Urinary bladder (tissue), 4 donors: ENCODE data around the gene ABTB1. TPM values are rescaled to one million over a fixed set of nuclear protein-coding genes. Genes with fewer than 3 reads are reported as not detected.

Source experiments
- DNase-seq: peaks from one replicate; pipeline ENCODE4 v3.0.0-alpha.2; 2015; ENCODE audit errors: extremely low spot score
- H3K27ac ChIP-seq: one replicate; pipeline ENCODE4 v1.5.1; 2013; ENCODE audit warnings: low read depth, mild to moderate bottlenecking, moderate library complexity
- H3K36me3 ChIP-seq: one replicate; pipeline ENCODE4 v1.6.1; 2013; ENCODE audit warnings: mild to moderate bottlenecking, moderate library complexity; ENCODE audit not compliant: insufficient read depth
- H3K4me1 ChIP-seq: one replicate; pipeline ENCODE4 v1.6.1; 2013; ENCODE audit warnings: mild to moderate bottlenecking, moderate library complexity; ENCODE audit not compliant: insufficient read depth
- H3K4me3 ChIP-seq: one replicate; pipeline ENCODE4 v1.5.1; 2013; ENCODE audit warnings: low read depth, low read length
- WGBS: extraction: QIAGEN DNeasy Blood & Tissue Kit; methylation state at CpG from one replicate; pipeline ENCODE4 v1.1.7; 2013; 5-methylcytosine and 5-hydroxymethylcytosine counted together
- polyA plus RNA-seq: library from polyadenylated mRNA; stranded (reverse); fragments of 200-250 nt; gene quantifications from one replicate; pipeline ENCODE4 v1.2.3, GENCODE V29; 2013
- total RNA-seq: library from RNA; depleted of rRNA; stranded (reverse); fragments of >200 nt; gene quantifications from one replicate; pipeline ENCODE4 v1.2.3, GENCODE V29; 2014
- donor health status: healthy with polysubstance abuse.
- donor health status: healthy.

ABTB1 gene
- total and polyA plus RNA-seq, 2 donors, result 11.4 to 76.6 TPM

GRCh38 chr3:127670761-127671522, 1.8 kb upstream of the ABTB1 start:
- DNase-seq, result no peak
- no peaks in the 10 kb centered on the region for H3K4me1 ChIP-seq
- no peak overlapping the region for H3K27ac ChIP-seq
- WGBS, result 95% methylated on average over 20 of the region's 20 CpGs
- H3K36me3 ChIP-seq, result no peaks in the 10 kb centered on the region
- H3K4me3 ChIP-seq, result no peak overlapping the region

- Histone ChIP-seq H3K36me3 (no peaks in the 10 kb centered on the region), H3K27ac (peak overlapping the region; percentile 79), H3K4me1 (no peaks in the 10 kb centered on the region), H3K4me3 (peak overlapping the region; percentile 88)
- 20% methylated on average over 44 of the region's 44 CpGs for WGBS
- no peak for DNase-seq
Observed at GRCh38 chr3:127671523-127672428, 976 bp upstream of the ABTB1 start.

GRCh38 chr3:127673191-127674100, 694 bp downstream of the ABTB1 start:
- Histone ChIP-seq H3K4me1 (no peaks in the 10 kb centered on the region), H3K4me3 (peak overlapping the region; percentile 88), H3K36me3 (no peaks in the 10 kb centered on the region), H3K27ac (peak overlapping the region; percentile 57)
- WGBS, result 15% methylated on average over 51 of the region's 51 CpGs
- no peak for DNase-seq

- H3K4me1 ChIP-seq, result no peaks in the 10 kb centered on the region
- H3K27ac ChIP-seq, result no peak overlapping the region
- no peaks in the 10 kb centered on the region for H3K36me3 ChIP-seq
- whole genome bisulfite sequencing, result 85% methylated on average over 17 of the region's 17 CpGs
- peak overlapping the region; percentile 88 for H3K4me3 ChIP-seq
- no peak for DNase-seq
Observed at GRCh38 chr3:127674101-127674721, 1.5 kb downstream of the ABTB1 start.

GRCh38 chr3:127674790-127675189, 2.0 kb downstream of the ABTB1 start:
- Histone ChIP-seq H3K4me3 (no peak overlapping the region), H3K27ac (no peak overlapping the region), H3K4me1 (no peaks in the 10 kb centered on the region), H3K36me3 (no peaks in the 10 kb centered on the region)
- WGBS, result 82% methylated on average over 8 of the region's 8 CpGs
- no peak for DNase-seq

- H3K4me3 ChIP-seq, result no peak overlapping the region
- WGBS, result 87% methylated on average over 29 of the region's 29 CpGs
- no peaks in the 10 kb centered on the region for H3K36me3 ChIP-seq
- no peak for DNase-seq
- H3K27ac ChIP-seq, result no peak overlapping the region
- no peaks in the 10 kb centered on the region for H3K4me1 ChIP-seq
Observed at GRCh38 chr3:127675651-127676391, 3.1 kb downstream of the ABTB1 start.

GRCh38 chr3:127676456-127676855, 3.7 kb downstream of the ABTB1 start:
- Histone ChIP-seq H3K27ac (no peak overlapping the region), H3K4me3 (no peak overlapping the region), H3K36me3 (no peaks in the 10 kb centered on the region), H3K4me1 (no peaks in the 10 kb centered on the region)
- 80% methylated on average over 4 of the region's 4 CpGs for WGBS
- no peak for DNase-seq

- Histone ChIP-seq H3K27ac (no peak overlapping the region), H3K4me3 (no peak overlapping the region), H3K36me3 (no peaks in the 10 kb centered on the region), H3K4me1 (no peaks in the 10 kb centered on the region)
- no peak for DNase-seq
- WGBS, result 92% methylated on average over 21 of the region's 21 CpGs
Observed at GRCh38 chr3:127676921-127677351, 4.2 kb downstream of the ABTB1 start.

GRCh38 chr3:127677541-127678314, 5.0 kb downstream of the ABTB1 start:
- Histone ChIP-seq H3K4me3 (no peak overlapping the region), H3K27ac (no peak overlapping the region), H3K36me3 (no peaks in the 10 kb centered on the region), H3K4me1 (no peaks in the 10 kb centered on the region)
- 91% methylated on average over 17 of the region's 17 CpGs for WGBS
- no peak for DNase-seq

- H3K4me3 ChIP-seq, result no peak overlapping the region
- no peaks in the 10 kb centered on the region for H3K4me1 ChIP-seq
- H3K27ac ChIP-seq, result no peak overlapping the region
- 93% methylated on average over 8 of the region's 8 CpGs for WGBS
- no peaks in the 10 kb centered on the region for H3K36me3 ChIP-seq
- DNase-seq, result no peak
Observed at GRCh38 chr3:127678315-127678599, 5.5 kb downstream of the ABTB1 start.

- no peaks in the 10 kb centered on the region for H3K36me3 ChIP-seq
- H3K27ac ChIP-seq, result no peak overlapping the region
- WGBS, result 87% methylated on average over 12 of the region's 12 CpGs
- no peak overlapping the region for H3K4me3 ChIP-seq
- DNase-seq, result no peak
- no peaks in the 10 kb centered on the region for H3K4me1 ChIP-seq
Observed at GRCh38 chr3:127678611-127679533, 6.1 kb downstream of the ABTB1 start.
